GM12872 (cell line): ENCODE measurements around the gene SLC35G6.

ENCODE experiments used
- TF ChIP-seq, protein P1 (sequence below): IDR thresholded peaks from 3 replicates; pipeline ENCODE4 v1.5.1; 2011; ENCODE audit warnings: low read depth, mild to moderate bottlenecking, low read length, moderate library complexity; ENCODE audit not compliant: insufficient read depth

SLC35G6 gene

DNA sequence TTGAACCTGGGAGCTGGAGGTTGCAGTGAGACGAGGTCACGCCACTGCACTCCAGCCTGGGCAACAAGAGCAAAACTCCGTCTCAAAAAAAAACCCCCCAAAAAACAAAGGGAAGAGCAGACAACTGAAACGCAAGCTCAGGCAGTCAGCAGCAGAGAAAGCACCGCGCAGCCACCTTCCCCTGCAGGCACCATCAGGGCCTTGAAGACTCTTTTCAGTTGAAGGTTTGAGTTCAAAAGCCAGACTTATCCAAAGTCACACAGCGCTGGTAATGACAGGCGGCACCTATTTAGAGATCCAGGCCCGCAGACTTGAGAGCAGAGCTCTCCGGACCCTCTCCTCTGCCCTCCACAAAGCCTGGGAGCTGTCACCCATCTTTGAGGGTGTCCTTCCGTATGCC is 13.0 kb upstream of the SLC35G6 start:
- TF ChIP-seq, protein P1, sequence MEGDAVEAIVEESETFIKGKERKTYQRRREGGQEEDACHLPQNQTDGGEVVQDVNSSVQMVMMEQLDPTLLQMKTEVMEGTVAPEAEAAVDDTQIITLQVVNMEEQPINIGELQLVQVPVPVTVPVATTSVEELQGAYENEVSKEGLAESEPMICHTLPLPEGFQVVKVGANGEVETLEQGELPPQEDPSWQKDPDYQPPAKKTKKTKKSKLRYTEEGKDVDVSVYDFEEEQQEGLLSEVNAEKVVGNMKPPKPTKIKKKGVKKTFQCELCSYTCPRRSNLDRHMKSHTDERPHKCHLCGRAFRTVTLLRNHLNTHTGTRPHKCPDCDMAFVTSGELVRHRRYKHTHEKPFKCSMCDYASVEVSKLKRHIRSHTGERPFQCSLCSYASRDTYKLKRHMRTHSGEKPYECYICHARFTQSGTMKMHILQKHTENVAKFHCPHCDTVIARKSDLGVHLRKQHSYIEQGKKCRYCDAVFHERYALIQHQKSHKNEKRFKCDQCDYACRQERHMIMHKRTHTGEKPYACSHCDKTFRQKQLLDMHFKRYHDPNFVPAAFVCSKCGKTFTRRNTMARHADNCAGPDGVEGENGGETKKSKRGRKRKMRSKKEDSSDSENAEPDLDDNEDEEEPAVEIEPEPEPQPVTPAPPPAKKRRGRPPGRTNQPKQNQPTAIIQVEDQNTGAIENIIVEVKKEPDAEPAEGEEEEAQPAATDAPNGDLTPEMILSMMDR: no peak

DNA sequence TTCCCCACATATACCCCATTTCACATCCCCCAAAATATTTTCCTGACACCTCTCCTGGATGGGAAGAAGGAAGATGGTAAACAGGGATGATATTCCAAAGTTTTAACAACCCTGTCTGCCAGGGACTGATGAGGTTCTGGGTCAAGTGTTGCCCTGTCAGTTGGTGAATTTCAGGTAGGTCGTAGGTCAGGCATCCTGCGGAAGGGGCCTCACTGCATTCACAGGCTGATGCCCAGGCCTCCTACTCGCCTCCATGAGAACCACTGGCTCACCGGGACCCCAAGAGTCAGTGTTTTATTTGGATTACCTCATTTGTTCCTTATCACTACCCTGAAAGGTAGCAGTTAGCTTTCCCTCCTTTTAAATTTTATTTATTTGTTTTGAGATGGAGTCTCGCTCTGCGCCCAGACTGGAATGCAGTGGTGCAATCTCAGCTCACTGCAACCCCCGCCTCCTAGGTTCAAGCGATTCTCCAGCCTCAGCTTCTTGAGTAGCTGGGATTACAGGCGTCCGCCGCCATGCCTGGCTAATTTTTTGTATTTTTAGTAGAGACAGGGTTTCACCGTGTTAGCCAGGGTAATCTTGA is 12.3 kb upstream of the SLC35G6 start:
- TF ChIP-seq, protein P1: no peak

DNA sequence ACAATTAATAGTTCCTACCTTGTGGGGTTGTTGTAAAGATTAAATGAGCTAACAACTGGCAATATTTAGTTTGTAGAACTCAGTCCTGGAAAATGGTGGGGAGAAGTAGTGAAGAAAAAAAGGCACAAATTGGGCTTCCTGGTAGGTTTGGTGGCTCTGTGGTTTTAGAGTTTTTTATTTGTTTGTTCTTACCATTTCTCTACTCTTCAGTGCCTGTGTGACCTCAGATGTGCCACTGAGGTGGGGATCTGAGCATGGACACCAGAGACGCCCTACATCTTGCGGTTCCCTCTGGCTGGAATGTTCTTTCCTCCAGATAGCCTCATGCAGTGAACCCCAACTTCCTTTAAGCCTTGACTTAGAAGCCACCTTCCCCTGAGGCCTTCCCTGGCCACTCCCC is 9.5 kb upstream of the SLC35G6 start:
- TF ChIP-seq, protein P1: no peak

DNA sequence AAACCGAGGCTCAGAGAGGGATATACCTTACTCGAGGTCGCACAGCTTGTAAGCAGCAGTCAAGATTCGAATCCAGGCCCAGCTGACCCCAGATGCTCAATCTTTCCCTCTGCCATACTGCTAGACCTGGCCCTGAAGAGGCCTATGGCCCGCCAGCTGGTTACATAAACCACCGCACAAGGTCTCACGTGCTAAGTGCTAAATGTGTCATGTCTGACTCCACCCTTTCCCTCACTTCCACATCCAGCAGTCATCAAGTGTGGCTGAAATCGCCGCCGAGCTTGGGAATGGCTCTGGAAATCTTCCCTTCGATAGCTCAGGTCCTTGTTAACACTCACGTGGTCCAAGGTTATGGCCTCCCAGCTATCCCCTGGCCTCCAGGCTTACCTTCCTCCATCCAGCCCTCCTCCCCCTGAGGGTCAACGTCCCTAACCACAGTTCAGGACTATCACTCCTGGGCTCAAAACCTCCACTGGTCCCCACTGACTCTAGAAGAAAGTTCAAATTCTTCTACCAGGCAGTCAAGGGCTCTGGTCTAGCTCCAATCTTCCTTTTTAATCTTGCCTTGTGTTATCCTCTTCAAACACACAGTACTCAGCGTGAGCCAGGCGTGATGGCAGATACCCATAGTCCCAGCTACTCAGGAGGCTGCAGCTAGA is 5.4 kb upstream of the SLC35G6 start:
- TF ChIP-seq, protein P1: no peak

DNA sequence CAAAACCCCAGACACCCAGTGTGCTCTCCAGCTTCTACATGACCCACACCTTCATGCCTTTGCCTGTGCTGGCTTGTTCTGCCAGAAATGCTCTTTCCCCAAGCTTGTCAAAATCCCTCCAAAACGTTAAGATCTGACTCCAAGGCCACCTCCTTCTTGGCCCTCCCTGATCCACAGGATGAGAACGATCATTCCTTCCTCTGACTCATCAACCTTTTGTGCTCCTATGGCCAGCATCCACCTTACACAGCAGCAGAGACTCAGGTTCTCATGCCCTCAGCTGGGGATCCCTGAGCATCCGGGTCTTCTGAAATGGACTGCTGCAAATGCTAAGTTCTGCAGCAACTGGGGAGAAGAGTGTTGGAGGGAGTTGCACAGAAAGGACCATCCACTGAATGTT is 4.8 kb upstream of the SLC35G6 start:
- TF ChIP-seq, protein P1: no peak

DNA sequence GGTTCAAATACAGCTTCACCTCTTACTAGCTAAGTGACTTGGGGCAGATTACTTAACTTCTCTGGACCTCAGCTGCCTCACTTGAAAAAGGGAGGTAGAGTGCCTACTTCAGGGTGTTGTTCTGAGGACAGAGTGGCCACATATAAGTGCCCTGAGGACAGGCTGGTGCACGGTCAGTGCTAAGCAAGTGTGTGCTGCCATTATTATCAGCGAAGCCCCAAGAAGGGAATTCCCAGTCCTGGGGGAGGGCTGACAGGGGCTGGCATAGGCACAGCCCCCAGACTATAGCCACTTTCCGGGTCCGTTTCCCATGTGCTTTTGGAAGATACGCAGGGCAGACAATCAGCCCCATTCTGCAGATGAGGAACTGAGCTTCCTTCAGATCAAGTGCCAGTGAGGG is 4.3 kb upstream of the SLC35G6 start:
- TF ChIP-seq, protein P1: no peak

DNA sequence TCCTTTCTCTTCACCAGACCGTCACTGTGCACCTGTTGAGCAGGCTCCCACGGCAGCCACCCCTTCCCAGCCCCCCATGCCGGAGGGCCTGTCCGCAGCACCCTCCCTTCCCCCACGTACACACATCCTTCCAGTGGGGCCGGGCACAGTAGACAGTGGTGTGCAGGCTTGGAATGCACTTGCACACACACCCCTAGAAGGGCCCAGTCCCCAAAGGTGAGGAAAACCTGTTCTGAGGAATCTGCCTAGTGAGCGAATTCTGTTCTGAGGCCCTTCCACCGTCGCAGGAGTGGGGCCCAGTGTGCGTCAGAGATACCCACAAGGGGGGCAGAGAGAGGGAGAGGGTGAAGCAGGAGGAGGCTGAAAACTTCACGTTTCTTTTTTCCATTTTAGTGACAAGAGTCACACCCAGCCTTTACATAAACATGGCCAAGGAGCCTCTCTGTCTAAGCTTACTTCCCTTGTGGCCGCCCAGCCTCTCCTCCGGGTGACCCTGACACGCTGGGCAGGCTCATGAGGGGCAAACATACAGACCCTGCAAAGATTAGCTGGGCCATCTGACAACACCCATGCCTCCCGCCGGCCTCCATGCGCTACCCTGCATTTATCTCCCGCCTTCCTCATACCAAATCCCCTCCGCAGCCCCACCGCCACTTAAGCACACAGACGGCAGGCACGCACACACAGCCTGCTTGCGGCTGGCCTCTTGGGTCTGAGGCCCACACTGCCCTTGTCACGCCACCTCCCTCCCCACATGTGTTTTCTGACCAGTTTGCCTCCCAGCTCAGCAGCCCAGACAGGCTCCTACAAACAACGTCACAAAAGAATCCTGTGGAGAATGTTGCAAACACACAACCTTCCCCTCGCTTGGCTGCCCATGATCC is 3.6 kb upstream of the SLC35G6 start:
- TF ChIP-seq, protein P1: no peak
